Keratinocyte (primary cell): ENCODE measurements around the gene RASGEF1C.

Source experiments
- EZH2 ChIP-seq: IDR thresholded peaks from one replicate; pipeline ENCODE4 v1.6.1; 2012; ENCODE audit warnings: inconsistent platforms, mild to moderate bottlenecking, low read length, moderate library complexity
- TF ChIP-seq, protein P1 (sequence below), 3 experiments: IDR thresholded peaks in 1 of 3; conservative IDR thresholded peaks in 1 of 3; optimal IDR thresholded peaks in 1 of 3; 2 replicates in 2 of 3; 3 replicates in 1 of 3; pipeline versions ENCODE3 to v1.5.1; 2011; ENCODE audit warnings: low read length in 3 of 3, mild to moderate bottlenecking in 3 of 3, moderate library complexity in 2 of 3, control low read depth in 1 of 3, inconsistent platforms in 1 of 3; ENCODE audit not compliant: insufficient read depth in 2 of 3; ENCODE audit errors: extremely low read depth in 1 of 3

GRCh38 chr5:180217797-180218196 is 8.8 kb upstream of the RASGEF1C start:
- TF ChIP-seq, protein P1, sequence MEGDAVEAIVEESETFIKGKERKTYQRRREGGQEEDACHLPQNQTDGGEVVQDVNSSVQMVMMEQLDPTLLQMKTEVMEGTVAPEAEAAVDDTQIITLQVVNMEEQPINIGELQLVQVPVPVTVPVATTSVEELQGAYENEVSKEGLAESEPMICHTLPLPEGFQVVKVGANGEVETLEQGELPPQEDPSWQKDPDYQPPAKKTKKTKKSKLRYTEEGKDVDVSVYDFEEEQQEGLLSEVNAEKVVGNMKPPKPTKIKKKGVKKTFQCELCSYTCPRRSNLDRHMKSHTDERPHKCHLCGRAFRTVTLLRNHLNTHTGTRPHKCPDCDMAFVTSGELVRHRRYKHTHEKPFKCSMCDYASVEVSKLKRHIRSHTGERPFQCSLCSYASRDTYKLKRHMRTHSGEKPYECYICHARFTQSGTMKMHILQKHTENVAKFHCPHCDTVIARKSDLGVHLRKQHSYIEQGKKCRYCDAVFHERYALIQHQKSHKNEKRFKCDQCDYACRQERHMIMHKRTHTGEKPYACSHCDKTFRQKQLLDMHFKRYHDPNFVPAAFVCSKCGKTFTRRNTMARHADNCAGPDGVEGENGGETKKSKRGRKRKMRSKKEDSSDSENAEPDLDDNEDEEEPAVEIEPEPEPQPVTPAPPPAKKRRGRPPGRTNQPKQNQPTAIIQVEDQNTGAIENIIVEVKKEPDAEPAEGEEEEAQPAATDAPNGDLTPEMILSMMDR (optimal IDR thresholded peaks at IDR 0.05 in 1 of 3, IDR thresholded peaks at IDR 0.05 in 1 of 3, conservative IDR thresholded peaks at IDR 0.05 in 1 of 3; ENCODE audit: extremely low read depth in 1 of 3, insufficient read depth in 2 of 3, low read length in 3 of 3), result no peak
- TF ChIP-seq EZH2, result no peak
